Naive thymus-derived CD4-positive, alpha-beta T cell (primary cell): ENCODE data around the gene ACTR3C. TPM values are rescaled to one million over a fixed set of nuclear protein-coding genes. Genes with fewer than 3 reads are reported as not detected.

Experiments used
- ATAC-seq: fragments of 150-1000 bp; cut with Tn5 transposase; 2 replicates; pipeline ENCODE4 v1.10.0; 2021; ENCODE audit warnings: mild to moderate bottlenecking, moderate library complexity
- CTCF ChIA-PET: fragments of 350-600 bp; sonication (Branson Sonifier 250); formaldehyde crosslinking; loops from one replicate; lab custom pipeline; 2021; ENCODE audit warnings: antibody characterized with exemption; lab: Charles Lee
- POLR2A ChIA-PET: fragments of 350-600 bp; sonication (Branson Sonifier 250); formaldehyde crosslinking; loops from one replicate; lab custom pipeline; 2021; ENCODE audit warnings: antibody characterized with exemption, inconsistent platforms; lab: Charles Lee
- DNase-seq, 9 donors: peaks; one replicate each; pipeline versions ENCODE4 v3.0.0 to v3.0.0-alpha.2; 2020 to 2022; ENCODE audit warnings: mixed read lengths in 1 of 9
- H3K27ac ChIP-seq: one replicate; pipeline ENCODE4 v1.7.0; 2013; ENCODE audit warnings: mild to moderate bottlenecking, low read depth, low read length, moderate library complexity
- H3K27me3 ChIP-seq, 2 donors: one replicate each; pipeline ENCODE4 v1.7.0; 2013; ENCODE audit warnings: low read length in 2 of 2, mild to moderate bottlenecking in 2 of 2, moderate library complexity in 2 of 2; ENCODE audit not compliant: control insufficient read depth in 2 of 2, insufficient read depth in 2 of 2
- H3K36me3 ChIP-seq, 3 experiments: 1 replicate in 2 of 3; 2 replicates in 1 of 3; pipeline ENCODE4 v1.7.0; 2013; ENCODE audit warnings: low read length in 3 of 3, mild to moderate bottlenecking in 3 of 3, moderate library complexity in 1 of 3; ENCODE audit not compliant: insufficient read depth in 3 of 3, control insufficient read depth in 2 of 3
- H3K4me1 ChIP-seq, 2 donors: one replicate each; pipeline ENCODE4 v1.7.0; 2013; ENCODE audit warnings: low read length in 2 of 2, mild to moderate bottlenecking in 2 of 2, moderate library complexity in 1 of 2; ENCODE audit not compliant: control insufficient read depth in 2 of 2, insufficient read depth in 2 of 2
- H3K4me3 ChIP-seq: 2 replicates; pipeline ENCODE4 v1.7.0; 2013; ENCODE audit warnings: mild to moderate bottlenecking, low read length
- H3K9me3 ChIP-seq, 3 experiments: 1 replicate in 2 of 3; 2 replicates in 1 of 3; pipeline ENCODE4 v1.7.0; 2013; ENCODE audit warnings: low read length in 3 of 3; ENCODE audit not compliant: control insufficient read depth in 2 of 3
- H3K27ac Mint-ChIP-seq, 9 donors: one replicate each; pipeline ENCODE4 v1.8.0; 2020 to 2022; ENCODE audit warnings: mixed read lengths in 9 of 9, mild to moderate bottlenecking in 8 of 9, moderate library complexity in 5 of 9, inconsistent platforms in 2 of 9
- H3K27me3 Mint-ChIP-seq, 5 donors: one replicate each; pipeline ENCODE4 v1.8.0; 2021 to 2022; ENCODE audit warnings: mixed read lengths in 5 of 5, mild to moderate bottlenecking in 1 of 5
- H3K36me3 Mint-ChIP-seq, 5 donors: one replicate each; pipeline ENCODE4 v1.8.0; 2020 to 2022; ENCODE audit warnings: mixed read lengths in 5 of 5, mild to moderate bottlenecking in 3 of 5, inconsistent platforms in 1 of 5
- H3K4me1 Mint-ChIP-seq, 7 donors: one replicate each; pipeline ENCODE4 v1.8.0; 2020 to 2022; ENCODE audit warnings: mixed read lengths in 7 of 7, mild to moderate bottlenecking in 3 of 7, inconsistent platforms in 1 of 7
- H3K4me3 Mint-ChIP-seq, 10 donors: one replicate each; pipeline ENCODE4 v1.8.0; 2020 to 2022; ENCODE audit warnings: mild to moderate bottlenecking in 10 of 10, mixed read lengths in 10 of 10, moderate library complexity in 6 of 10, inconsistent platforms in 2 of 10
- H3K9me3 Mint-ChIP-seq, 11 donors: one replicate each; pipeline ENCODE4 v1.8.0; 2020 to 2022; ENCODE audit warnings: mixed read lengths in 11 of 11, mild to moderate bottlenecking in 4 of 11, inconsistent platforms in 1 of 11, moderate library complexity in 1 of 11
- intact Hi-C, 2 donors: fragments of 100-400 bp; cut with micrococcal nuclease; formaldehyde crosslinking; loops; one replicate each; pipeline ENCODE4 v1.15.1; 2023
- polyA plus RNA-seq, 2 donors: library from polyadenylated mRNA; unstranded; fragments of 300-500 nt; fragmentation: Illumina TruSeq; gene quantifications; one replicate each; pipeline ENCODE4 v1.2.3, GENCODE V29; 2021
- total RNA-seq, 6 experiments: library from RNA in 5 of 6; stranded (reverse) in 5 of 6; gene quantifications; 1 replicate in 5 of 6; 2 replicates in 1 of 6; pipeline ENCODE4 v1.2.3 and lab custom pipeline; 2021 to 2026

ACTR3C gene
- total and polyA plus RNA-seq, 7 experiments from 2014 or later = 4.8 to 13.2 (median 8.5) TPM

GRCh38 chr7:150360363-150361058 lies 37.2 kb upstream of the ACTR3C start:
- no peak overlapping the region for H3K4me3 ChIP-seq
- H3K27ac ChIP-seq = no peak overlapping the region
- peak overlapping the region in 8 of 9 donors; percentile 15 to 93 (median 86) for H3K27ac Mint-ChIP-seq
- POLR2A ChIA-PET = interaction anchor here (1.0 to 1.3 kb wide), 2 partner anchors 10 to 47 kb away, joined by 3 to 7 read pairs; no protein-coding TSS in a partner anchor
- no peaks in the 10 kb centered on the region for H3K9me3 ChIP-seq
- peaks cover 24 to 72% (median 60%) of the 10 kb centered on the region in 7 donors for H3K4me1 Mint-ChIP-seq
- H3K4me1 ChIP-seq = peaks cover 6 to 38% of the 10 kb centered on the region in 2 donors
- H3K9me3 Mint-ChIP-seq = peaks cover 0 to 2% (median 0%) of the 10 kb centered on the region in 11 donors
- H3K36me3 Mint-ChIP-seq = no peaks in the 10 kb centered on the region
- H3K36me3 ChIP-seq = no peaks in the 10 kb centered on the region
- DNase-seq (no peak), ATAC-seq (no peak)
- H3K4me3 Mint-ChIP-seq = peak overlapping the region in 2 of 10 donors; percentile 24 to 50
- CTCF ChIA-PET = interaction anchor here (0.6 kb wide), 2 partner anchors 518 to 552 kb away, joined by 3 read pairs; no protein-coding TSS in a partner anchor
- intact Hi-C loops = no loop called here
- H3K27me3 ChIP-seq = no peaks in the 10 kb centered on the region
- no peaks in the 10 kb centered on the region for H3K27me3 Mint-ChIP-seq

GRCh38 chr7:150359622-150360362 lies 36.4 kb upstream of the ACTR3C start:
- H3K4me3 Mint-ChIP-seq = peak overlapping the region in 4 of 10 donors; percentile 12 to 50 (median 34)
- peak overlapping the region; percentile 15 to 93 (median 86) for H3K27ac Mint-ChIP-seq

DNA sequence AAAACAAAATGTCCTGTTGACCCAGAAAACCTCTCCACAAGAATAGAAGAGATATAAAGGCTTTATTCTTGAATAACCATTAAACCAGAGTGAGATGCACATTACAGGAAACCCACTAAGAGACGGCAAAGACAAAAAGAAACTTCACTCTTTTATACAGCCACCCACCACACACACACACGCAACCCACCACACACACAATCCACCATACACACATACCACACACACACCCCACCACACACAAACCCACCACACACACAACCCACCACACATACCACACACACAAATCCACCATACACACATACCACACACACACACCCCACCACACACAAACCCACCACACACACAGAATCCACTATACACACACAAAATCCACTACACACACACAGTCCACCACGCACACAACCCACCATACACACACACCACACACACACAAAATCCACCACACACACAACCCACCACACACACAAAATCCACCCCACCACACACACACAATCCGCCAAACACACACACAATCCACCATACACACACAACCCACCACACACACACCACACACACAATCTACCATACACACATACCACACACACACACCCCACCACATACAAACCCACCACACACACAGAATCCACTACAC lies 35.8 kb upstream of the ACTR3C start:
- H3K27ac Mint-ChIP-seq = peak overlapping the region in 8 of 9 donors; percentile 15 to 93 (median 88)
- H3K9me3 Mint-ChIP-seq = peaks cover 0 to 2% (median 0%) of the 10 kb centered on the region in 11 donors
- Histone ChIP-seq H3K36me3 (no peaks in the 10 kb centered on the region), H3K27me3 (no peaks in the 10 kb centered on the region), H3K27ac (peak overlapping the region; percentile 6), H3K4me1 (peaks cover 6 to 34% of the 10 kb centered on the region in 2 donors), H3K4me3 (no peak overlapping the region), H3K9me3 (no peaks in the 10 kb centered on the region)
- H3K4me3 Mint-ChIP-seq = peak overlapping the region in 6 of 10 donors; percentile 11 to 83 (median 39)
- DNase-seq = no peak
- ChIA-PET POLR2A (interaction anchor here (0.7 to 6.2 kb wide), 7 partner anchors 7 to 326 kb away, joined by 3 to 50 read pairs (median 14); partner anchors contain the start of genes GIMAP2, GIMAP7 and REPIN1), CTCF (no interaction called here)
- no peaks in the 10 kb centered on the region for H3K27me3 Mint-ChIP-seq
- intact Hi-C loops = loop anchor here (5.0 kb wide), 3 partner anchors 37 to 378 kb away; partner anchors contain the start of genes GIMAP7 (in 2 of the 2), ACTR3C (in 1 of the 2), GIMAP5 (in 1 of the 2) and LRRC61 (in 1 of the 2)
- H3K36me3 Mint-ChIP-seq = no peaks in the 10 kb centered on the region
- peaks cover 23 to 59% (median 51%) of the 10 kb centered on the region in 7 donors for H3K4me1 Mint-ChIP-seq
- no peak for ATAC-seq

More at GRCh38 chr7:150359622-150360362, 36.4 kb upstream of the ACTR3C start:
- ChIA-PET CTCF (no interaction called here), POLR2A (interaction anchor here (1.3 kb wide), 1 partner anchor 47 kb away, joined by 7 read pairs; no protein-coding TSS in a partner anchor)
- DNase-seq = no peak
- H3K36me3 ChIP-seq = no peaks in the 10 kb centered on the region
- no peaks in the 10 kb centered on the region for H3K27me3 ChIP-seq
- ATAC-seq = no peak
- no peak overlapping the region for H3K4me3 ChIP-seq
- Mint-ChIP-seq H3K36me3 (no peaks in the 10 kb centered on the region), H3K4me1 (peaks cover 24 to 64% (median 56%) of the 10 kb centered on the region in 7 donors), H3K9me3 (peaks cover 0 to 2% (median 0%) of the 10 kb centered on the region in 11 donors), H3K27me3 (no peaks in the 10 kb centered on the region)
- peaks cover 6 to 38% of the 10 kb centered on the region in 2 donors for H3K4me1 ChIP-seq
- no peaks in the 10 kb centered on the region for H3K9me3 ChIP-seq
- no peak overlapping the region for H3K27ac ChIP-seq
- intact Hi-C loops = loop anchor here (5.0 kb wide), 3 partner anchors 37 to 378 kb away; partner anchors contain the start of genes GIMAP7 (in 2 of the 2), ACTR3C (in 1 of the 2), GIMAP5 (in 1 of the 2) and LRRC61 (in 1 of the 2)

GRCh38 chr7:150358433-150358832 lies 35.1 kb upstream of the ACTR3C start:
- Histone ChIP-seq H3K9me3 (no peaks in the 10 kb centered on the region), H3K4me1 (peaks cover 6 to 28% of the 10 kb centered on the region in 2 donors), H3K36me3 (no peaks in the 10 kb centered on the region), H3K27ac (peak overlapping the region; percentile 6), H3K4me3 (peak overlapping the region; percentile 35), H3K27me3 (no peaks in the 10 kb centered on the region)
- no peaks in the 10 kb centered on the region for H3K36me3 Mint-ChIP-seq
- peaks cover 19 to 54% (median 46%) of the 10 kb centered on the region in 7 donors for H3K4me1 Mint-ChIP-seq
- H3K27ac Mint-ChIP-seq = peak overlapping the region; percentile 15 to 93 (median 89)
- ChIA-PET POLR2A (interaction anchor here (0.7 to 6.2 kb wide), 8 partner anchors 8 to 327 kb away, joined by 3 to 50 read pairs (median 10); partner anchors contain the start of genes GIMAP2, GIMAP7 and REPIN1), CTCF (interaction anchor here (0.7 to 1.4 kb wide), 2 partner anchors 47 to 343 kb away, joined by 3 to 4 read pairs; a partner anchor contains a TSS)
- intact Hi-C loops = loop anchor here (5.0 kb wide), 3 partner anchors 36 to 379 kb away; partner anchors contain the start of genes GIMAP7 (in 2 of the 2), ACTR3C (in 1 of the 2), GIMAP5 (in 1 of the 2) and LRRC61 (in 1 of the 2)
- H3K9me3 Mint-ChIP-seq = peaks cover 0 to 2% (median 0%) of the 10 kb centered on the region in 11 donors
- H3K27me3 Mint-ChIP-seq = no peaks in the 10 kb centered on the region
- ATAC-seq = no peak
- H3K4me3 Mint-ChIP-seq = peak overlapping the region in 5 of 10 donors; percentile 39 to 83 (median 79)
- no peak for DNase-seq

GRCh38 chr7:150357771-150358427 lies 34.6 kb upstream of the ACTR3C start:
- DNase-seq (no peak), ATAC-seq (peak; percentile 17)
- POLR2A ChIA-PET = interaction anchor here (0.6 to 6.2 kb wide), 13 partner anchors 9 to 398 kb away, joined by 3 to 50 read pairs (median 6); partner anchors contain the start of genes GIMAP1, GIMAP2, GIMAP7 and REPIN1
- Histone ChIP-seq H3K4me3 (peak overlapping the region; percentile 35), H3K9me3 (no peaks in the 10 kb centered on the region), H3K27ac (peak overlapping the region; percentile 72), H3K4me1 (peaks cover 6 to 28% of the 10 kb centered on the region in 2 donors), H3K27me3 (no peaks in the 10 kb centered on the region), H3K36me3 (no peaks in the 10 kb centered on the region)
- Mint-ChIP-seq H3K4me3 (peak overlapping the region; percentile 47 to 85 (median 75)), H3K9me3 (peaks cover 0 to 2% (median 0%) of the 10 kb centered on the region in 11 donors), H3K36me3 (no peaks in the 10 kb centered on the region), H3K27me3 (peaks cover 0 to 2% (median 0%) of the 10 kb centered on the region in 5 donors), H3K27ac (peak overlapping the region; percentile 85 to 93 (median 89)), H3K4me1 (peaks cover 17 to 54% (median 46%) of the 10 kb centered on the region in 7 donors)
- intact Hi-C loops = loop anchor here (1.0 to 5.0 kb wide), 7 partner anchors 9 to 397 kb away; partner anchors contain the start of genes GIMAP7 (in 2 of the 2), ZNF775 (in 2 of the 2), ACTR3C (in 1 of the 2) and GIMAP5 (in 1 of the 2)
- CTCF ChIA-PET = interaction anchor here (0.6 to 1.7 kb wide), 6 partner anchors 10 to 343 kb away, joined by 3 to 5 read pairs (median 4); partner anchors contain the start of gene REPIN1
